ENCODE results near the gene NUP214.

GRCh38 chr9:131240047-131240921 is 114.9 kb downstream of the NUP214 start:
- TF ChIP-seq CTCF (IDR thresholded peaks at IDR 0.05; ENCODE audit: insufficient read depth, low read length) (no peak), POLR2AphosphoS5 (IDR thresholded peaks at IDR 0.05; ENCODE audit: low read depth) (no peak), REST (IDR thresholded peaks at IDR 0.05; ENCODE audit: insufficient replicate concordance, low read depth) (no peak)
